GM12878 (cell line): ENCODE measurements around the gene NAV2. TPM values are rescaled to one million over a fixed set of nuclear protein-coding genes. Genes with fewer than 3 reads are reported as not detected.

Source experiments
- ATAC-seq: fragments of 200-7000 bp; cut with Tn5 transposase; 3 replicates; pipeline ENCODE4 v1.9.1; 2020; ENCODE audit warnings: mild to moderate bottlenecking, moderate library complexity
- BruUV-seq: library from RNA; stranded (reverse); fragments of 400-500 nt; replicated peaks from 2 replicates; lab custom pipeline; 2021; lab: Mats Ljungman, UMichigan
- CTCF ChIA-PET: fragments of 300-600 bp; sonication (Branson Sonifier 250); formaldehyde crosslinking; extraction: SDS; loops from one replicate; lab custom pipeline; 2021; ENCODE audit warnings: inconsistent platforms; lab: Yijun Ruan, JAX
- POLR2A ChIA-PET: fragments of 350-600 bp; formaldehyde crosslinking; extraction: SDS; loops from one replicate; lab custom pipeline; 2021; ENCODE audit warnings: inconsistent platforms; lab: Charles Lee
- RAD21 ChIA-PET: fragments of 300-600 bp; sonication (Branson Sonifier 250); formaldehyde crosslinking; loops from one replicate; lab custom pipeline; 2023; ENCODE audit warnings: antibody characterized with exemption; ENCODE audit not compliant: unreplicated experiment; lab: Charles Lee
- SMC1A ChIA-PET: fragments of 300-600 bp; sonication (Branson Sonifier 250); formaldehyde crosslinking; loops from one replicate; lab custom pipeline; 2023; ENCODE audit not compliant: unreplicated experiment, uncharacterized antibody; lab: Charles Lee
- DNase-seq: peaks from one replicate; pipeline ENCODE4 v3.0.0-alpha.2; 2011; ENCODE audit warnings: low read depth, low spot score
- FAIRE-seq: peaks from 3 replicates; lab custom pipeline; 2011; peaks lifted over from hg19 to GRCh38; lab: Jason Lieb, UNC
- H2AFZ ChIP-seq: 2 replicates; pipeline ENCODE4 v1.6.0; 2011; ENCODE audit warnings: low read depth, low read length, control low read depth; ENCODE audit not compliant: control insufficient read depth
- H3K27ac ChIP-seq: 2 replicates; pipeline ENCODE4 v1.5.1; 2011; ENCODE audit warnings: control low read depth; ENCODE audit not compliant: control insufficient read depth, insufficient read depth
- H3K27me3 ChIP-seq, 2 experiments: replicated peaks in 1 of 2; 2 replicates each; pipeline versions ENCODE4 v1.6.0 to v1.6.1; 2011; ENCODE audit warnings: low read length in 1 of 2; ENCODE audit not compliant: control insufficient read depth in 2 of 2, insufficient read depth in 2 of 2
- H3K36me3 ChIP-seq, 2 experiments: 2 replicates each; pipeline ENCODE4 v1.5.1; 2011; ENCODE audit warnings: low read length in 1 of 2; ENCODE audit not compliant: control insufficient read depth in 2 of 2, insufficient read depth in 2 of 2
- H3K4me1 ChIP-seq: 2 replicates; pipeline ENCODE4 v1.6.1; 2011; ENCODE audit warnings: mild to moderate bottlenecking, low read length, moderate library complexity, mixed read lengths; ENCODE audit not compliant: control insufficient read depth, insufficient read depth
- H3K4me2 ChIP-seq: 2 replicates; pipeline ENCODE4 v1.6.0; 2011; ENCODE audit warnings: control low read depth; ENCODE audit not compliant: control insufficient read depth, insufficient read depth
- H3K4me3 ChIP-seq: fragments of 200-600 bp; sonication (generic); 2 replicates; pipeline ENCODE4 v1.5.1; 2016
- H3K79me2 ChIP-seq: 2 replicates; pipeline ENCODE4 v1.6.0; 2011; ENCODE audit warnings: low read length; ENCODE audit not compliant: control insufficient read depth, insufficient read depth
- H3K9ac ChIP-seq: 2 replicates; pipeline ENCODE4 v1.8.0; 2011; ENCODE audit warnings: low read length, control low read depth, mixed read lengths; ENCODE audit not compliant: control insufficient read depth, insufficient read depth
- H3K9me3 ChIP-seq: replicated peaks from 3 replicates; pipeline ENCODE4 v1.5.1; 2011; ENCODE audit warnings: mild to moderate bottlenecking, low read length; ENCODE audit not compliant: control insufficient read depth, insufficient read depth
- H4K20me1 ChIP-seq: 2 replicates; pipeline ENCODE4 v1.6.0; 2011; ENCODE audit not compliant: control insufficient read depth, insufficient read depth
- ASH2L ChIP-seq: fragments of 300-600, 200-600 bp; sonication (generic); IDR thresholded peaks from 2 replicates; pipeline ENCODE4 v1.6.1; 2017; ENCODE audit warnings: low read depth, mild to moderate bottlenecking, borderline replicate concordance
- ATF7 ChIP-seq: fragments of 450-650 bp; IDR thresholded peaks from 2 replicates; pipeline ENCODE4 v1.6.1; 2016; ENCODE audit warnings: low read depth, mild to moderate bottlenecking
- BHLHE40 ChIP-seq, 2 experiments: fragments of 450-650 bp in 1 of 2; IDR thresholded peaks; 2 replicates each; pipeline ENCODE4 v1.6.1; 2011 to 2017; ENCODE audit warnings: low read depth in 2 of 2, borderline replicate concordance in 1 of 2, improper control_type of control experiment in 1 of 2, low read length in 1 of 2, mild to moderate bottlenecking in 1 of 2
- CBFB ChIP-seq: IDR thresholded peaks from 2 replicates; pipeline ENCODE4 v1.6.1; 2016; ENCODE audit warnings: antibody characterized with exemption, low read depth
- DPF2 ChIP-seq: fragments of 450-650 bp; IDR thresholded peaks from 2 replicates; pipeline ENCODE4 v1.6.1; 2017; ENCODE audit warnings: mild to moderate bottlenecking
- E2F4 ChIP-seq: IDR thresholded peaks from 2 replicates; pipeline ENCODE4 v1.6.1; 2012; ENCODE audit warnings: low read depth, low read length, improper control_type of control experiment
- FOS ChIP-seq: IDR thresholded peaks from 3 replicates; pipeline ENCODE4 v1.6.1; 2011; ENCODE audit warnings: borderline replicate concordance; ENCODE audit not compliant: insufficient read length; ENCODE audit errors: extremely low read depth
- IKZF1 ChIP-seq: fragments of 450-650 bp; conservative IDR thresholded peaks from 2 replicates; pipeline ENCODE4 v1.6.1; 2017; ENCODE audit warnings: antibody characterized with exemption, mild to moderate bottlenecking
- IKZF2 ChIP-seq, 2 experiments: fragments of 450-650 bp; IDR thresholded peaks; 2 replicates each; pipeline ENCODE4 v1.6.1; 2017; ENCODE audit warnings: mild to moderate bottlenecking in 2 of 2, moderate library complexity in 2 of 2
- MTA2 ChIP-seq: fragments of 450-650 bp; IDR thresholded peaks from 2 replicates; pipeline ENCODE4 v1.6.1; 2016; ENCODE audit warnings: low read depth, mild to moderate bottlenecking, moderate library complexity
- NBN ChIP-seq: fragments of 450-650 bp; IDR thresholded peaks from 2 replicates; pipeline ENCODE4 v1.6.1; 2016
- PBX3 ChIP-seq: IDR thresholded peaks from 2 replicates; pipeline ENCODE4 v1.6.1; 2011; ENCODE audit warnings: mild to moderate bottlenecking, low read depth, low read length, moderate library complexity; ENCODE audit not compliant: insufficient replicate concordance
- POLR2A ChIP-seq: IDR thresholded peaks from 2 replicates; pipeline ENCODE4 v1.6.1; 2011; ENCODE audit warnings: low read depth, mild to moderate bottlenecking, low read length
- RELB ChIP-seq: fragments of 450-650 bp; IDR thresholded peaks from 2 replicates; pipeline ENCODE4 v1.6.1; 2017; ENCODE audit warnings: low read depth, mild to moderate bottlenecking, moderate library complexity
- RUNX3 ChIP-seq: IDR thresholded peaks from 2 replicates; pipeline ENCODE4 v1.6.1; 2012; ENCODE audit warnings: low read length, inconsistent platforms
- WGBS: methylation state at CpG from one replicate; pipeline ENCODE4 v1.1.6; 2016; ENCODE audit warnings: low lambda C conversion rate; ENCODE audit not compliant: insufficient replicate concordance, insufficient coverage; ENCODE audit errors: missing lambda C conversion rate; 5-methylcytosine and 5-hydroxymethylcytosine counted together
- in situ Hi-C: fragments of 300-500 bp; cut with MboI; formaldehyde crosslinking; loops from 9 replicates; pipeline ENCODE4 v1.14.3; 2018; ENCODE audit warnings: mixed read lengths
- intact Hi-C: fragments of 100-400 bp; cut with micrococcal nuclease; formaldehyde crosslinking; loops from one replicate; pipeline ENCODE4 v1.14.2; 2022; ENCODE audit not compliant: unreplicated experiment
- polyA plus RNA-seq, 11 experiments: library from polyadenylated mRNA; depleted of rRNA in 4 of 11; unstranded in 6 of 11; stranded (reverse) in 5 of 11; fragments of >200 nt; fragmentation: Nextera tagmentation in 4 of 11; fragmentation: Illumina TruSeq in 1 of 11; extraction: Ambion mirVana in 4 of 11; extraction: Trizol in 1 of 11; gene quantifications; 1 replicate in 1 of 11; 2 replicates in 10 of 11; pipeline versions ENCODE4 v1.2.1 to v1.2.3, GENCODE V29; 2011 to 2016; ENCODE audit warnings: inconsistent platforms in 2 of 11, missing spikeins in 2 of 11, low read depth in 1 of 11
- total RNA-seq, 4 experiments: library from RNA; depleted of rRNA in 3 of 4; stranded (reverse); fragments of >200 nt in 3 of 4; fragmentation: Illumina TruSeq in 1 of 4; extraction: Trizol in 1 of 4; gene quantifications; 2 replicates each; pipeline versions ENCODE4 v1.2.1 to v1.2.3, GENCODE V29; 2013 to 2021

The NAV2 gene
- total and polyA plus RNA-seq, 10 of the 15 experiments (the other 5 are each of a cell fraction or from before 2014, with no cell fraction given), result 0.35 to 6.1 (median 1.1) TPM

- TF ChIP-seq FOS, result no peak
Measured at GRCh38 chr11:19952911-19953310, 240.3 kb downstream of the NAV2 start (continued).

- Histone ChIP-seq H3K79me2 (no peaks in the 10 kb centered on the region), H3K4me3 (no peak overlapping the region), H3K4me2 (no peak overlapping the region), H4K20me1 (no peaks in the 10 kb centered on the region), H2AFZ (no peak overlapping the region), H3K9me3 (no peaks in the 10 kb centered on the region), H3K4me1 (peaks cover 7% of the 10 kb centered on the region), H3K36me3 (no peaks in the 10 kb centered on the region), H3K9ac (no peak overlapping the region), H3K27me3 (no peaks in the 10 kb centered on the region), H3K27ac (no peak overlapping the region)
- RAD21 ChIA-PET, result interaction anchor here (1.1 to 3.8 kb wide), 5 partner anchors 10 to 179 kb away, joined by 3 to 20 read pairs (median 13); no protein-coding TSS in a partner anchor
- intact Hi-C loops (loop anchor here (5.0 to 10.0 kb wide), 2 partner anchors 174 to 401 kb away; no protein-coding TSS in a partner anchor), in situ Hi-C loops (no loop called here)
- WGBS, result 40% methylated on average over 4 of the region's 4 CpGs
- DNase-seq (no peak), ATAC-seq (peak; percentile 56), FAIRE-seq (no peak)
- SMC1A ChIA-PET, result interaction anchor here (1.0 to 2.3 kb wide), 5 partner anchors 26 to 179 kb away, joined by 3 to 8 read pairs (median 3); no protein-coding TSS in a partner anchor
- TF ChIP-seq E2F4, result no peak
- TF ChIP-seq IKZF1, result peak; percentile 79
- TF ChIP-seq NBN, result 0 out of 2 replicates have a peak, but pooled peaks have one; percentile 35
- no peak for TF ChIP-seq RUNX3
- peak; percentile 72; the same call in 1 of the 2 replicates for TF ChIP-seq RELB
- 0 out of 2 replicates have a peak, but pooled peaks have one; percentile 44 for TF ChIP-seq DPF2
- peak; percentile 74 to 75 for TF ChIP-seq IKZF2 (IDR thresholded peaks at IDR 0.05)
- no peak for TF ChIP-seq CBFB
- TF ChIP-seq ATF7, result peak; percentile 55
- TF ChIP-seq POLR2A, result no peak
- no peak for TF ChIP-seq PBX3
- TF ChIP-seq BHLHE40 (IDR thresholded peaks at IDR 0.05; ENCODE audit: borderline replicate concordance in 1 of 2, low read depth in 2 of 2, low read length in 1 of 2), result peak; percentile 85 to 92
- no peak for TF ChIP-seq ASH2L
- peak; percentile 42; the same call in 1 of the 2 replicates for TF ChIP-seq MTA2
- no TSS peak for BruUV-seq
- CTCF ChIA-PET, result interaction anchor here (0.6 to 5.8 kb wide), 12 partner anchors 10 to 368 kb away, joined by 3 to 111 read pairs (median 6); no protein-coding TSS in a partner anchor
- POLR2A ChIA-PET, result interaction anchor here (1.0 kb wide), 1 partner anchor 26 kb away, joined by 3 read pairs; no protein-coding TSS in a partner anchor
Measured at GRCh38 chr11:19953336-19953735, 240.7 kb downstream of the NAV2 start.
